Measurements from ENCODE around the gene SRSF3.
"Not testable (repeated sequence)": the region's sequence is repeated elsewhere in the genome, so short reads cannot be mapped to it uniquely, and the experiment has no call there.

SRSF3 gene

DNA sequence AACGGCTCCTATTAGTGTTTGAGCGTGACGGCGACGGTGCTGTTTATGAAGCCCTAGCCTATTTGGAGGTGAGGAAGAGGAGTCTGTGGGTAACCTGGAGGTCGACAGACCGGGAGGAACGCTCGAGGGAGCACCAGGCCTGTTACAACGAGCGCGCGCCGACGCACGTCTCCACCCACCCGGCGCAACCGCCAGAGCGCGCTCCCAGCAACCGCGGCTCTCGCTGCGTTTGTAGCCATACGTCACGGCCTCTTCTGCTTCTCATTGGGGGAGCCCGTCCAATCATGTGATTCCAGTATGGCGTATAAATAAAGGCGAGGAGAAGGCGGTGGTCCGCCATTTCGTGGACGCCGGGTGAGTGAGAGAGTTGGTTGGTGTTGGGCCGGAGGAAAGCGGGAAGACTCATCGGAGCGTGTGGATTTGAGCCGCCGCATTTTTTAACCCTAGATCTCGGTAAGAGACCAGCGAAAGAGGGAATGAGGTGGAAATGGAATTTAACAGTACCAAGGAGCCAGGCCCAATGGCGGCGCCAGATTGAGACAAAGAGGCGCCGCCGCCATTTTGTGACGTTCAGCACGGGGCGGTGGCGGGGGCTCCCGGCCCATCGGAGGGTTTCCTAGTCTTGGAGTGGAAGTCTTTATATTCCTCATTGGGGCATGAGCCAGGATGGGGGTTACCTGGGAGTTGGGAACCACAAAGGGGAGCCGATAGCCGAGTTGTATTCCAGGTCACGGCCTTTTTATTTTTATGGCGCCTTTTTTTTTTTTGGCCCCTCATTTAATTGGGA is at the start of gene SRSF3:
Gene SRSF3, plus strand, starts transcription at position 334 of the 787 bp plus-strand sequence. CDS start 2,401 bp downstream, outside the sequence.
- DNase-seq = peak; percentile 98

- no peak for DNase-seq
Measured at GRCh38 chr6:36545767-36546307, 48.3 kb upstream of the SRSF3 start.

DNA sequence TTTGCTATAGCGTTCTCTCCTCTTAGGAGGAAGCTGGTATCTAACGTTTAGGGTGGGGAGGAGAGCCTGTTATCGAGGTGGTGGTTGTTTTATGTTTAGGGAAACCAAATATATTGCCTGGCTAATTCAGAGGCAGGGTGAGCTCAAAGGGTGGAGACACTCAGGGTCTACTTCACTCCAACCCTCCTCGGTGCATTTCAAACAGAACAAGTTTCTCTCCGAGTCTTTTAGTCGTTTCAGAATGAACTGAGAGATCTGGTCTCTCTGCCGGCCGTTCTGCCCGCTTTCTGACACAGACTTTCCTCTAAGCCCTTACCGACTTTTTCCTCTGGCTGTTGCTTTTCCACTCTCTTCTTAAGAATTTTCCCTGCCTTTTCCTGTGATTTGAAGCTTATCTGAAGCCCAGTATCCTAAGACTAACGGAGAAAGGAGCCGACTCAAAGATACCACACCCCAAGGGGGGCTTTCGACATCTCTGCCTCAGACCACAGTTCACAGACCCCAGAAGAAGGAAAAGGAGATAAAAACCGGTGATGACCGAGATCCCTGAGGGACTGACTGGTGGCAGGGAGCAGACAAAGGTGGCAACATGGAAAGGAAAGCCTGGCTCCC is 47.7 kb upstream of the SRSF3 start:
- no peak for DNase-seq

DNA sequence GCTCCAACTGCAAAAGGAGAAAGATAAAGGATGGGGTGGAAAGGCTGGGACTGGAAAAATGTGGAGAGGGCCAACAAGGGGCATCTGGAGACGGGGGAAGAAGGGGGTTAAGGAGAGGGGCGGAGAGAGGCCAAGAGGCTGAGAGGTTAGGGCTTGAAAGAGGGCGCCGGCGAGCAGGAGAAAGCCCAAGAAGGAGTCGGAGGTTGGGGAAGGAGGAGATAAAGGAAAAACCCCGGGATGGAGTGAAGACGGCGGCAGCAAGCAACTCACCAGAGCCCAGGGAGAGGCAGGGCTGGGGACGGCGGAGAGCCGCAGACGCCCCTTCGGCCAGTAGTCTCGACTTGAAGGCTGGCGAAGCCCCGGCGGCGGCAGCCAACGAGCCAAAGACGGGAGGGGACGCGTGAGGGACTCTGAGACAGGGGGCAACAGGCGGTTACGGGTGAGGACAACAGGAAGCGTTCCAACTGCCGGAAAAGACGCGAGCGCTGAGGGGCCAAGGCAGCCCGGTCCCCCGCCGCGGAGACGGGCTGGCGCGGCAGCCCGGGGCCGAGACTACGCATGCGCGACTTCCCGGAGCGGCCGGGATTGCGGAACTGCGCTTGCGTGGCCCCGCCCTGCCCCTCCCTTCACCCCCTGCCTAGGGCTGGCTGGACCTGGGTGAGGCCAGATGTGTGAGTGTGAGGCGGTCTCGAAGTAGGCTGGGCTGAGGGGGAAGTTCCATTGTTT is 47.1 kb upstream of the SRSF3 start, which contains the start of gene STK38:
Gene STK38, minus strand, starts transcription at position 560 of the 726 bp plus-strand sequence. CDS start 7,277 bp downstream, outside the sequence.
- peak; percentile 87 for DNase-seq

DNA sequence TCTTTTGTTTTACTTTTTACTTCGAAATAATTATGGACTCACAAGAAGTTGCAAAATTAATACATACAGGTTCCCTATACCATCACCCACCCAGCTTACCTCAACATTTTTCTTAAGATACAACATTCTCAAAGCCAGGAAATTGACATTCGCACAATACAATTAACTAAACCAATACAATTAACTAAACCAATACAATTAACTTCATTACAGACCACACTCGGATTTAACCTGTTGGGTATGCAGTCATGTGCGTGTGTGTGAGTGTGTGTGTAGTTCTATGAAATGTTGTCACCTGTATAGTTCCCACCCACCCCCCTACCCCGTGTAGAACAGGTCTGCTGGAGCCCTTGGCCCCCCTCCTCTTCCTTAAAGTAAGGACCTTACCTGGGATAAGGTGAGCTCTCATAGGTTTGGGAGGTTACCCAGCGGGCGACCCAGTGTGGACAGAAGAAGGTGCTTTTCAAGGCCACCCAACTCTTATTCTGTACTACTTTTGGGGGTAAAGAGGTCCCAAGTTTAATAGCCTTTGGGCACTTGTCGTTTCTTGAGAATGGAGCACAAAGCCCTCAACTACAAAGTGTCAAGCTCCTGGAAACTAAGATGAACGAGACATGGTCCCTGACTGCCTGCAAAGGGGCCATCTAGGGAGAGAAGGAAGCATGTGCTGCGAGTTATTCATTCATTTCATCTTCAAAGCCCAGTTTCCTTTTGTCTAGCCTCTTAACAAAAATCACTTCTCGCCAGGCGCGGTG is 46.3 kb upstream of the SRSF3 start:
- DNase-seq = no peak

- no peak for DNase-seq
Measured at GRCh38 chr6:36548401-36548743, 45.8 kb upstream of the SRSF3 start.

- DNase-seq = no peak
Measured at GRCh38 chr6:36550473-36551000, 43.6 kb upstream of the SRSF3 start.

GRCh38 chr6:36555750-36556252 is 38.4 kb upstream of the SRSF3 start:
- no peak for DNase-seq

DNA sequence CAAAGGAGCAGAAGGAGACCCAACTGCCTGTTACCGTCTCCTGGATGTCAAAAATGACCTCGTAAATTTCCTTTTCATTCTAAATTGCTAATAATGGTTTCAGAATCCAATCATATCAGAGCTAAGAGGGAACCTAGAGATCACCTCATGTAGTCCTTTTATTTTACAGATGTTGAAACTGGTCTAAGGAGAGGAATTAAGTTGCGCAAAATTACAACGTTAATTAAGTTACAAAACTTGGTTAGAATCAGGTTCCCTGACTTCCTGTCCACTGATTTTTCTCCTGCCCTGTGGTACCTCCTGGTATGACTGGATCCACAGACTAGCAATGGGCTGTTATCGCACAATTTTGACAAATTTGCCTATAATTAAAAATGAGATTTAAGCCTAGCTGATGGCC is 37.9 kb upstream of the SRSF3 start:
- no peak for DNase-seq

DNA sequence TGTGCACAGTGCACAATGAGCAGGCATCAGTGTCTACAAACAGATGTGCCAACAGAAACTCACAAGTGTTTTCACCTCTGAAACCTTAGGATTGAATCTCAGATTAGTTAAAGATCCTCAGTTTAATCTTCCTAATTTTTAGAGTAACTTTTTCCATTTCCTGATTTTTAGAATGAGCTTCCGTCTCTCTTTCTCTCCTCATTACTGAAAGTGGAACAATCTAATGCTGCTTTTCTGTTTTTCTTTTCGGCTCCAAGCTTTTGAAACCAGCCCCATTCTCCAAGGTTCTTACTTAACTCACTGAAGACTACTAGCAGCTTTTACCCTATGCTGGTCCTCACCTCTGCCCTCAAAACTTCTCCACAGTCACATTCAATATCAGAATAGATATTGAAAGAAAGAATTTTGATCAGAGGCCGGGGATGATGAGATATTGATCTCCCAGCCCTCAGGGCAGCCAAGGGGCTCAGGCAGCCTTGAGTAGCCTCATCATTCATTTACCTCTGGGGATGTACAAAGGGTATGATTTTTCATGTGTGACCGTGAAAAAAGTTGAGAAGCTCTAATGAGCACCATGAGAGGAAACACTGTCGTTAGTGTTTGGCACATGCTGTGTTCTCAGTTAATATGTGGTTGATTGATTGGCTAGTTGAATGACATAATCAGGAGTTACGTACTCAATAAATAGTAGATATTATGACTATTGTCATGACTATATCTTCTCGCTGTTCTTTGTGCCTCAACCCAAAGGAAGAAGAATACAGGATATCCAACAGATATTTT is 35.0 kb upstream of the SRSF3 start:
- no peak for DNase-seq

- DNase-seq = no peak
Measured at GRCh38 chr6:36560822-36561221, 33.3 kb upstream of the SRSF3 start.

- peak; percentile 50 for DNase-seq
Measured at GRCh38 chr6:36563237-36563927, 30.8 kb upstream of the SRSF3 start.

DNA sequence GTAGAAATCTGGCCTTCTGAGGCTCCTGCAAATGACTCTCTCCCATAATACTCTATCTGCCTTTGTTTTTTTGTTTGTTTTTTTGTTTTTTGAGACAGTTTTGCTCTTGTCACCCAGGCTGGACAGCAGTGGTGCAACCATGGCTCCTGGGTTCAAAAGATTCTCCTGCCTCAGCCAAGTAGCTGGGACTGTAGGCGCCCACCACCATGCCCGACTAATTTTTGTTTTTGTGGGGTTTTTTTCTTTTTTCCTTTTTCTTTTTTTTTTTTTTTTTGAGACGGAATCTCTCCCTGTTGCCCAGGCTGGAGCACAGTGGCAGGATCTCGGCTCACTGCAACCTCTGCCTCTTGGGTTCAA is 30.3 kb upstream of the SRSF3 start:
- DNase-seq = no peak

DNA sequence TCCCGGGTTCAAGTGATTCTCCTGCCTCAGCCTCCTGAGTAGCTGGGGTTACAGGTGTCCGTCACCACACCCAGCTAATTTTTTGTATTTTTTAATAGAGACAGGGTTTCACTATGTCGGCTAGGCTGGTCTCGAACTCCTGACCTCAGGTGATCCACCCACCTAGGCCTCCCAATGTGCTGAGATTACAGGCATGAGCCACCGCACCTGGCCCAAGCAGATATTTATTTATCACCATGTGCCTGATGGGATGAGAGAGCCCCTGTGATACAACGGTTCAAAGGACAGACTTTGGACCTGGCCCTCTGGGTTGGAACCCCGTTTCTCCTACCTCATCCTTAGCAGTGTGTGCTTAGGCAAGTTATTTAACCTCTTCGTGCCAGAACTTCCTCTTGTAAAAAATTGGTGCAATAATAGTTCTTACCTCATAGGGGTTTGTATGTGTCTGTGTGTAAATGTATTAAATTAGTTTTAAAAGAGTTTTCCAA is 27.7 kb upstream of the SRSF3 start:
- no peak for DNase-seq

DNA sequence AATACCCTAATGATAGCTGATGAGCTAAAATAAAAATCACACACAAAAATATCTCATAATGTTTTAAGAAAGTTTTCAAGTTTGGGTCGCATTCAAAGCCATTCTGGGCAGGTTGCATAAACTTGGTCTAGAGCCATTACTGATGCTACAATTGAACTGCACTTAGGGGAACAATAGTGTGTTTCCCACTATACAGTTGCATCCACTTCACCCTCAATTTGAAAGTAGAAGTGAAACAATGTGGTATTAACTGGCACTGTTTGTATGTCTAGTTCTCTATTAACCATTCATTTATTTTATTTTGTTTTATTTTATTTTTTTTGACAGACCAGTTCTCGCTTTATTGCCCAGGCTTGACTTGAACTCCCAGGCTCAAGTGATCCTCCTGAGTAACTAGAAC is 23.9 kb upstream of the SRSF3 start:
- no peak for DNase-seq

DNA sequence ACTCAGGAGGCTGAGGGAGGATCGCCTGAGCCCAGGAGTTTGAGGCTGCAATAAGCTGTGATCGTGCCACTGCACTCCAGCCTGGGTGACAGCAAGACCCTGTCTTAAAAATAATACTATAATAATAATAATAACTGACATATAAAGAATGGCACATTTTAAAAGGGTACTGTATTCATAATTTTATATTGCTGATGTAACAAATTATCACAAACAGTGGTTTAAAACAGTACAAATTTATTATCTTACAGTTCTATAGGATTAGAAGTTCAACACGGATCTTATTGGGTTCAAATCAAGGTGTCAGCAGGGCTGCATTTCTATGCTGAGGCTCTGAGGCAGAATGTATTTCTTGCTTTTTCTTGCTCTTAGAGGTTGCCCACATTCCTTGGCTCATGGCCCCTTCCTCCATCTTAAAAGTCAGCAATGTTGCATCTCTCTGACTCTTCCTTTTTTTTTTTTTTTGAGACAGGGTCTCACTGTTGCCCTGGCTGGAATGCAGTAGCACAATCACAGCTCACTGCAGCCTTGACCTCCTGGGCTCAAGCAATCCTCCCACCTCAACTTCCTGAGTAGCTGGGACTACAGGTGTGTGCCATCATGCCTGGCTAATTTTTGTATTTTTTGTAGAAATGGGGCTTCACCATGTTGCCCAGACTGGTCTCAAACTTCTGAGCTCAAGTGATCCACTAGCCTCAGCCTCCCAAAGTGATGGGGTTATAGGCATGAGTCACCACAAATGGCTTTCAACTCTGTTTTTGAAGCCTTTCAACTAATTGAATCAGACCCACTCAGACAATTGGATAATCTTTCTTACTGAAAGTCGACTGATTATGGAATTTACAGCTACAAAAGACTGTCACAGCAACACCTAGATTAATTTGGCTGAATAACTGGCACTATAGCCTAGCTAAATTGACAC is 22.8 kb upstream of the SRSF3 start:
- DNase-seq = no peak

DNA sequence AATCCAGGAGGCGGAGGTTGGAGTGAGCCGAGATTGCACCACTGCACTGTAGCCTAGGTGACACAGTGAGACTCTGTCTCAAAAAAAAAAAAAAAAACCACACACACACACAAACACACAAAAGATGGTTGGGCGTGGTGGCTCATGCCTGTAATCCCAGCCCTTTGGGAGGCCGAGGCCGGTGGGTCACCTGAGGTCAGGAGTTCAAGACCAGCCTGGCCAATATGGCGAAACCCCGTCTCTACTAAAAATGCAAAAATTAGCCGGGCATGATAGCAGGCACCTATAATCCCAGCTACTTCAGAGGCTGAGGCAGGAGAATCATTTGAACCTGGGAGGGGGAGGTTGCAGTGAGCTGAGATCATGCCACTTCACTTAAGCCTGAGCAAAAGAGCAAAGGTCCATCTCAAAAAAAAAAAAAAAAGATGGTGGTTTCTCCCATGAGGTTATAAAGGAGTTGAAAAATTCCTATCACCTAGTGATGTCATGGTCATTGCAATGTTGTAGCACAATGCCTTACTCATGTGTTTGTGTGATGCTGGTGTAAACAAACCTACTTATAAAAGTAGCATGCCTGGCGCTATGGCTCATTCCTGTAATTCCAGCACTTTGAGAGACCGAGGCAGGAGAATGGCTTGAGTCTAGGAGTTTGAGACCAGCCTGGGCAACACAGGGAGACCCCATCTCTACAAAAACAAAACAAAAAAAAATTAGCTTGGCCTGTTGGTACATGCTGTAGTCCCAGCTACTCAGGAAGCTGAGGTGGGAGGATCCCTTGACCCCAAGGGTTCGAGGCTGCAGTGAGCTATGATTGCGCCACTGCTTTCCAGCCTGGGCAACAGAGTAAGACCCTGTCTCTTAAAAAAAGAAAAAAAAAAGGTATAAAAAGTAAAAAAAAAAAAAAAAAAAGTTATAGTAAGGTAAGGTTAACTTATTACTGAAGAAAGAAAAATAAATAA is 21.5 kb upstream of the SRSF3 start:
- DNase-seq = not testable (repeated sequence)

- DNase-seq = no peak
Measured at GRCh38 chr6:36574679-36575078, 19.5 kb upstream of the SRSF3 start.
